Nephron (organoid): Measurements from ENCODE around the gene SSBP3.
"Not testable (repeated sequence)": the region's sequence is repeated elsewhere in the genome, so short reads cannot be mapped to it uniquely, and the experiment has no call there.

ENCODE experiments used
- H3K27ac Mint-ChIP-seq, 3 experiments: 2 replicates each; pipeline ENCODE4 v1.8.0; 2020; ENCODE audit warnings: mixed read lengths in 3 of 3, mild to moderate bottlenecking in 2 of 3, moderate library complexity in 1 of 3
- H3K27me3 Mint-ChIP-seq: 2 replicates; pipeline ENCODE4 v1.8.0; 2021; ENCODE audit warnings: low read depth, mild to moderate bottlenecking, moderate library complexity, mixed read lengths
- H3K36me3 Mint-ChIP-seq: 2 replicates; pipeline ENCODE4 v1.8.0; 2020; ENCODE audit warnings: low read depth, mixed read lengths
- H3K4me1 Mint-ChIP-seq: 2 replicates; pipeline ENCODE4 v1.8.0; 2020; ENCODE audit warnings: mixed read lengths
- H3K4me3 Mint-ChIP-seq, 3 experiments: 2 replicates each; pipeline ENCODE4 v1.8.0; 2020; ENCODE audit warnings: mild to moderate bottlenecking in 3 of 3, mixed read lengths in 3 of 3, moderate library complexity in 2 of 3
- H3K9me3 Mint-ChIP-seq: 2 replicates; pipeline ENCODE4 v1.8.0; 2020; ENCODE audit warnings: mixed read lengths
- TF ChIP-seq, protein P1 (sequence below), 3 experiments: fragments of 200-600 bp; sonication (generic); IDR thresholded peaks; one replicate each; pipeline ENCODE4 v1.5.0; 2021; ENCODE audit warnings: antibody characterized with exemption in 3 of 3; ENCODE audit not compliant: unreplicated experiment in 3 of 3

Gene SSBP3

DNA sequence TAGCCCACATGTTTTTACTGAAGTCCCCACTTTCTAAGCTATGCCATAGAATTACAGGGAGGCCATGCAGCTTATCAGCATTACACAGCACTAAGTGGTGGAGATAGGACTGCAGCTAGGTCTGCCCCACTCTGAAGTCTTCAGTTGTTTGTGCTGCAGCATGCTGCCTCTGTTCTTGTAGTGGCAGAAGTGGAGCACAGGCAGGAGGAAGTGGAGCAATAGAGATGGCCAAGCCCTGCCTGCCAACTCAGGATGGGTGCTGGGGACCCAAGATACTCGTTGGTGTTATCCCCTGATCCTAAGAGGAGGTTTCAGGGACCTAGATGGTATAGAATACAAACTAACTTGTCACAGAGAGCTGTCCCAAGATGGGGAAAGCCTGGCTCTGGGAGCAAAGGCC lies 193.3 kb downstream of the SSBP3 start:
- H3K4me1 Mint-ChIP-seq: no peaks in the 10 kb centered on the region
- H3K27me3 Mint-ChIP-seq: no peaks in the 10 kb centered on the region
- H3K36me3 Mint-ChIP-seq: peaks cover 80% of the 10 kb centered on the region
- no peaks in the 10 kb centered on the region for H3K9me3 Mint-ChIP-seq
- H3K4me3 Mint-ChIP-seq: no peak overlapping the region
- no peak overlapping the region for H3K27ac Mint-ChIP-seq
- TF ChIP-seq, protein P1, sequence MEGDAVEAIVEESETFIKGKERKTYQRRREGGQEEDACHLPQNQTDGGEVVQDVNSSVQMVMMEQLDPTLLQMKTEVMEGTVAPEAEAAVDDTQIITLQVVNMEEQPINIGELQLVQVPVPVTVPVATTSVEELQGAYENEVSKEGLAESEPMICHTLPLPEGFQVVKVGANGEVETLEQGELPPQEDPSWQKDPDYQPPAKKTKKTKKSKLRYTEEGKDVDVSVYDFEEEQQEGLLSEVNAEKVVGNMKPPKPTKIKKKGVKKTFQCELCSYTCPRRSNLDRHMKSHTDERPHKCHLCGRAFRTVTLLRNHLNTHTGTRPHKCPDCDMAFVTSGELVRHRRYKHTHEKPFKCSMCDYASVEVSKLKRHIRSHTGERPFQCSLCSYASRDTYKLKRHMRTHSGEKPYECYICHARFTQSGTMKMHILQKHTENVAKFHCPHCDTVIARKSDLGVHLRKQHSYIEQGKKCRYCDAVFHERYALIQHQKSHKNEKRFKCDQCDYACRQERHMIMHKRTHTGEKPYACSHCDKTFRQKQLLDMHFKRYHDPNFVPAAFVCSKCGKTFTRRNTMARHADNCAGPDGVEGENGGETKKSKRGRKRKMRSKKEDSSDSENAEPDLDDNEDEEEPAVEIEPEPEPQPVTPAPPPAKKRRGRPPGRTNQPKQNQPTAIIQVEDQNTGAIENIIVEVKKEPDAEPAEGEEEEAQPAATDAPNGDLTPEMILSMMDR (IDR thresholded peaks at IDR 0.05; ENCODE audit: unreplicated experiment in 3 of 3): no peak

DNA sequence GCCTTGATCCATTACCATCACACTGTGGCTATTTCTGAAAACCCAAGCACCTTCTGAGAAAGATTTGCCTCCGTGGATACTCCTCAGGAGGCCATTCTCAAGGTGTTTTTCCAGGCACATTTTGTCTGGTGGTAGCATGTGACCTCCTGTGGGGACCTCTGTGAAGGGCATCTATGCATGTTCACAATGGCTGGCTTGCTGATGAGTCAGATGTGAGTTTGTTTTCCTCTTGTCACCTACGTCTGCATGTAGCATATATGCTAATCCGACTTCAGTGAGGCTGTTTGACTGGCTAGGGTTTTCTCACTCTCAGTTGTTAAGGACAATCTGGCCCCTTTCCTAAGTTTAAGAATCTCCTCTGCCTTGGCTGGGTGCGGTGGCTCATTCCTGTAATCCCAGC lies 198.3 kb downstream of the SSBP3 start:
- H3K9me3 Mint-ChIP-seq, H3K4me1 Mint-ChIP-seq, H3K27me3 Mint-ChIP-seq, H3K27ac Mint-ChIP-seq, H3K4me3 Mint-ChIP-seq: not testable (repeated sequence)
- peaks cover 73% of the 10 kb centered on the region for H3K36me3 Mint-ChIP-seq

DNA sequence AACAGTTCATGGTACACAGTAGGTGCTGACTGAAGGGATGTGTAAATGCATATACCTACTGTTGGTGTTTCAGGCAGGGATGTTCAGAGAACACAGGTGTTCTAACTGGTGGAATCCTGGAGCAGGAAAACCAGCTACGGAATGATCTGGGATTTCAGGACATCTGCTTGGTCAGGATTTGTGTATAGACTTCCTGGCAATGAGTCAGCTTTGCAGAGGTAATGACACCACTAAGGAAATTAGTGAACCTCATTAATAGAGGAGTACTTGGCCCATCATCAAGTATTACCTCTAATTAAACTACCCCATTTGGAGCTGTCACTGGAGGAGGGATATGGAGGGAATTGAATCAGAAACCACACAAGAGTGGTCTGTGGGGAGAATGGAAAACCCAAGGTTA lies 198.9 kb downstream of the SSBP3 start:
- no peak overlapping the region for H3K4me3 Mint-ChIP-seq
- H3K9me3 Mint-ChIP-seq: no peaks in the 10 kb centered on the region
- no peaks in the 10 kb centered on the region for H3K27me3 Mint-ChIP-seq
- no peak overlapping the region for H3K27ac Mint-ChIP-seq
- H3K36me3 Mint-ChIP-seq: peaks cover 72% of the 10 kb centered on the region
- TF ChIP-seq, protein P1 (IDR thresholded peaks at IDR 0.05; ENCODE audit: unreplicated experiment in 3 of 3): no peak
- H3K4me1 Mint-ChIP-seq: peaks cover 4% of the 10 kb centered on the region

DNA sequence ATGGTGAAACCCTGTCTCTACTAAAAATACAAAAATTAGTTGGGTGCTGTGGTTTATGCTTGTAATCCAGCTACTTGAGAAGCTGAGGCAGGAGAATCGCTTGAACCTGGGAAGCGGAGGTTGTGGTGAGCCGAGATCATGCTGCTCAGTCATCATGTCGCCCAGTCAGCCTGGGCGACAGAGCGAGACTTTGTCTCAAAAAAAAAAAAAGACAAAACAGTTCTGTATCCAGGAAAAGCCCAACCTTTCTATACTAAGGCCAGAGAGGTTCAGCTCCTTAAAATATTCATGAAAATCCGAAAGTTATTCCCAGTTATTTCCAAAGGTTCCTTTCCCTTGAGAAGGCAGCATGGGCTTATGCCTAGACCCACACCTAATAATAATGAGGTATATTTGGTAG lies 202.0 kb downstream of the SSBP3 start:
- TF ChIP-seq, protein P1 (IDR thresholded peaks at IDR 0.05; ENCODE audit: unreplicated experiment in 3 of 3): no peak
- Mint-ChIP-seq H3K9me3 (no peaks in the 10 kb centered on the region), H3K27me3 (no peaks in the 10 kb centered on the region), H3K27ac (no peak overlapping the region), H3K36me3 (peaks cover 46% of the 10 kb centered on the region), H3K4me3 (no peak overlapping the region), H3K4me1 (peaks cover 26% of the 10 kb centered on the region)

DNA sequence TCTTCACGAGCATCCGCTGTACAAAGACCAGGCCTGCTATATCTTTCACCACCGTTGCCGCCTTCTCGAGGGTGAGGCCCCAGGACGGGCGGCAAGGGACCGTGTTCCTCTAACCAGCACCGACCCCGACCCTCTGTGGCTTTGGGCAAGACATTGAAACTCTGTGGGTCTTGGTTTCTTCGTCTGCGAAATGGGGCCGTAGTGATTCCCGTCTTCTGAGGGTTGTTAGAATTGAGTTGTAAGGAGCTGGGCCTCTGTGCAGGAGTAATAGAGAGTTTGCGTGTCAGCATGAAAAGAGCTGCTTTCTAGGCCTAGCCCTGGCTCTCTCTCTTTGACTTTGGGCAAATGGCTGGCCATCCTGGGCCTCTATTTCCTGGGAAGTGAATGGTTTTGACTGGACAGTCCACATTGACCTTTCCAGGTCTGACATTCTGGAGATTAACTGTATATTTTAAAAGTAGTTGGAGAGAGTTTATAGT lies 205.6 kb downstream of the SSBP3 start:
- Mint-ChIP-seq H3K4me1 (peaks cover 30% of the 10 kb centered on the region), H3K36me3 (peaks cover 17% of the 10 kb centered on the region), H3K27ac (peak overlapping the region; percentile 71 to 88 (median 80)), H3K27me3 (no peaks in the 10 kb centered on the region), H3K4me3 (peak overlapping the region; percentile 89 to 91 (median 90)), H3K9me3 (no peaks in the 10 kb centered on the region)
- TF ChIP-seq, protein P1 (IDR thresholded peaks at IDR 0.05; ENCODE audit: unreplicated experiment in 3 of 3): no peak

DNA sequence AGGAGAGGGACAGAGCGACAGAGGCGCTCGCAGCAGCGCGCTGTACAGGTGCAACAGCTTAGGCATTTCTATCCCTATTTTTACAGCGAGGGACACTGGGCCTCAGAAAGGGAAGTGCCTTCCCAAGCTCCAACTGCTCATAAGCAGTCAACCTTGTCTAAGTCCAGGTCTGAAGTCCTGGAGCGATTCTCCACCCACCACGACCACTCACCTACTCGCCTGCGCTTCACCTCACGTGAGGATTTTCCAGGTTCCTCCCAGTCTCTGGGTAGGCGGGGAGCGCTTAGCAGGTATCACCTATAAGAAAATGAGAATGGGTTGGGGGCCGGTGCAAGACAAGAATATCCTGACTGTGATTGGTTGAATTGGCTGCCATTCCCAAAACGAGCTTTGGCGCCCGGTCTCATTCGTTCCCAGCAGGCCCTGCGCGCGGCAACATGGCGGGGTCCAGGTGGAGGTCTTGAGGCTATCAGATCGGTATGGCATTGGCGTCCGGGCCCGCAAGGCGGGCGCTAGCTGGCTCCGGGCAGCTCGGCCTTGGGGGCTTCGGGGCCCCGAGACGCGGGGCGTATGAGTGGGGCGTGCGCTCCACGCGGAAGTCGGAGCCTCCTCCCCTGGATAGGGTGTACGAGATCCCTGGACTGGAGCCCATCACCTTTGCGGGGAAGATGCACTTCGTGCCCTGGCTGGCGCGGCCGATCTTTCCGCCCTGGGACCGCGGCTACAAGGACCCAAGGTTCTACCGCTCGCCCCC lies 206.3 kb downstream of the SSBP3 start, which contains the start of the genes CYB5RL and MRPL37:
Gene CYB5RL (minus strand): TSS at position 266 of the 754 bp plus-strand sequence. CDS start 4,414 bp downstream, outside the sequence.
Gene MRPL37 (plus strand): TSS at position 403 of the 754 bp plus-strand sequence. CDS start 77 bp downstream, at position 480.
- H3K27ac Mint-ChIP-seq: peak within 1 kb of the TSS; percentile 71 to 88 (median 82)
- H3K36me3 Mint-ChIP-seq: peaks cover 11% of the 10 kb centered on the region
- peaks cover 30% of the 10 kb centered on the region for H3K4me1 Mint-ChIP-seq
- H3K9me3 Mint-ChIP-seq: no peaks in the 10 kb centered on the region
- TF ChIP-seq, protein P1 (IDR thresholded peaks at IDR 0.05; ENCODE audit: unreplicated experiment in 3 of 3): no peak
- peak within 1 kb of the TSS; percentile 89 to 91 (median 90) for H3K4me3 Mint-ChIP-seq
- H3K27me3 Mint-ChIP-seq: no peaks in the 10 kb centered on the region
